AML-193 (cell line): ENCODE measurements around the gene ATP7B.
A peak's percentile ranks its signal among the peaks of the same experiment; 100 is the strongest.

Experiments
- DNase-seq, 2 experiments: peaks; one replicate each; lab custom pipeline; 2025; lab: John Stamatoyannopoulos, UW

Gene ATP7B

GRCh38 chr13:51950722-51951121 lies 60.5 kb downstream of the ATP7B start:
- no peak for DNase-seq

GRCh38 chr13:51946163-51946669 lies 65.0 kb downstream of the ATP7B start:
- no peak for DNase-seq

GRCh38 chr13:51945149-51945548 lies 66.1 kb downstream of the ATP7B start:
- no peak for DNase-seq

- DNase-seq: no peak
Measured at GRCh38 chr13:51944428-51944827, 66.8 kb downstream of the ATP7B start.

GRCh38 chr13:51943721-51944120 lies 67.5 kb downstream of the ATP7B start:
- DNase-seq: no peak

GRCh38 chr13:51942189-51942588 lies 69.1 kb downstream of the ATP7B start:
- DNase-seq: no peak

- DNase-seq: no peak
Measured at GRCh38 chr13:51938454-51938853, 72.8 kb downstream of the ATP7B start.

GRCh38 chr13:51937320-51938290 lies 73.6 kb downstream of the ATP7B start:
- DNase-seq: no peak

GRCh38 chr13:51935326-51936171 lies 75.7 kb downstream of the ATP7B start:
- DNase-seq: no peak

GRCh38 chr13:51934461-51935087 lies 76.7 kb downstream of the ATP7B start:
- DNase-seq: no peak

GRCh38 chr13:51933466-51934058 lies 77.7 kb downstream of the ATP7B start:
- DNase-seq: no peak

- DNase-seq: no peak
Measured at GRCh38 chr13:51932231-51932630, 79.0 kb downstream of the ATP7B start.

- DNase-seq: no peak
Measured at GRCh38 chr13:51931606-51932005, 79.6 kb downstream of the ATP7B start.

- DNase-seq: no peak
Measured at GRCh38 chr13:51929699-51930098, 81.6 kb downstream of the ATP7B start.

GRCh38 chr13:51928231-51928630 lies 83.0 kb downstream of the ATP7B start:
- no peak for DNase-seq

GRCh38 chr13:51927129-51927528 lies 84.1 kb downstream of the ATP7B start:
- DNase-seq: no peak

- no peak for DNase-seq
Measured at GRCh38 chr13:51926528-51926885, 84.7 kb downstream of the ATP7B start.

GRCh38 chr13:51925865-51926527 lies 85.3 kb downstream of the ATP7B start:
- no peak for DNase-seq

GRCh38 chr13:51924756-51925544 lies 86.3 kb downstream of the ATP7B start:
- no peak for DNase-seq

- DNase-seq: peak in 1 of 2 experiments; percentile 17
Measured at GRCh38 chr13:51923983-51924539, 87.2 kb downstream of the ATP7B start.
